Aorta (tissue), 5 donors: ENCODE measurements around the gene LETMD1. TPM values are rescaled to one million over a fixed set of nuclear protein-coding genes. Genes with fewer than 3 reads are reported as not detected.

Experiments
- ATAC-seq: fragments of 200-7000 bp; cut with Tn5 transposase; one replicate; pipeline ENCODE4 v1.9.1; 2022; ENCODE audit warnings: moderate library complexity; ENCODE audit not compliant: low FRiP score
- DNase-seq, 2 donors: peaks; one replicate each; pipeline ENCODE4 v3.0.0-alpha.2; 2020
- H3K27ac ChIP-seq, 2 donors: one replicate each; pipeline ENCODE4 v1.5.1; 2013; ENCODE audit warnings: low read length in 2 of 2, mild to moderate bottlenecking in 2 of 2, moderate library complexity in 2 of 2, control low read depth in 1 of 2, inconsistent platforms in 1 of 2, low read depth in 1 of 2
- H3K27me3 ChIP-seq, 2 donors: one replicate each; pipeline ENCODE4 v1.6.1; 2013; ENCODE audit warnings: control low read depth in 1 of 2, low read length in 1 of 2, mild to moderate bottlenecking in 1 of 2, moderate library complexity in 1 of 2; ENCODE audit not compliant: insufficient read depth in 2 of 2, control insufficient read depth in 1 of 2
- H3K36me3 ChIP-seq, 2 donors: one replicate each; pipeline ENCODE4 v1.6.1; 2013; ENCODE audit warnings: control low read depth in 1 of 2, low read length in 1 of 2, mild to moderate bottlenecking in 1 of 2; ENCODE audit not compliant: insufficient read depth in 2 of 2, control insufficient read depth in 1 of 2
- H3K4me1 ChIP-seq, 2 donors: one replicate each; pipeline ENCODE4 v1.6.1; 2013; ENCODE audit warnings: low read length in 2 of 2, control low read depth in 1 of 2, mild to moderate bottlenecking in 1 of 2, moderate library complexity in 1 of 2; ENCODE audit not compliant: insufficient read depth in 2 of 2, control insufficient read depth in 1 of 2
- H3K4me3 ChIP-seq, 2 donors: one replicate each; pipeline ENCODE4 v1.5.1; 2013; ENCODE audit warnings: low read length in 2 of 2, control low read depth in 1 of 2, mild to moderate bottlenecking in 1 of 2
- H3K9me3 ChIP-seq: one replicate; pipeline ENCODE4 v1.6.1; 2013; ENCODE audit warnings: mild to moderate bottlenecking, low read length; ENCODE audit not compliant: control insufficient read depth
- WGBS, 2 donors: extraction: QIAGEN DNeasy Blood & Tissue Kit; methylation state at CpG; one replicate each; pipeline ENCODE4 v1.1.7; 2013; 5-methylcytosine and 5-hydroxymethylcytosine counted together
- intact Hi-C, 2 donors: fragments of 100-400 bp; cut with DNase I; formaldehyde crosslinking; loops; one replicate each; pipeline versions ENCODE4 v1.14.2 to v1.15.0; 2022
- long read RNA-seq, 2 donors: library from polyadenylated mRNA; unstranded; transcript quantifications; one replicate each; pipeline ENCODE4 v2.0.0, GENCODE V29; 2020 to 2021
- polyA plus RNA-seq, 2 donors: library from polyadenylated mRNA; stranded (reverse); fragments of 200-250 nt; gene quantifications; one replicate each; pipeline ENCODE4 v1.2.3, GENCODE V29; 2013
- total RNA-seq, 2 donors: library from RNA; stranded (reverse); fragmentation: NEBNext Ultra II Directional; extraction: Animal tissue kit (Norgen Biotek cat#: 25700); gene quantifications; one replicate each; pipeline ENCODE4 v1.2.1, GENCODE V29; 2021
- donor health status: healthy with polysubstance abuse.
- donor health status: Bipolar disorder and iron deficiency.
- donor health status: DM: no; HTN: no; CAD: no.
- donor health status: DM: no; HTN: no; CAD: no.
- donor health status: DM: yes; HTN: yes; CAD: no.

LETMD1 gene, protein sequence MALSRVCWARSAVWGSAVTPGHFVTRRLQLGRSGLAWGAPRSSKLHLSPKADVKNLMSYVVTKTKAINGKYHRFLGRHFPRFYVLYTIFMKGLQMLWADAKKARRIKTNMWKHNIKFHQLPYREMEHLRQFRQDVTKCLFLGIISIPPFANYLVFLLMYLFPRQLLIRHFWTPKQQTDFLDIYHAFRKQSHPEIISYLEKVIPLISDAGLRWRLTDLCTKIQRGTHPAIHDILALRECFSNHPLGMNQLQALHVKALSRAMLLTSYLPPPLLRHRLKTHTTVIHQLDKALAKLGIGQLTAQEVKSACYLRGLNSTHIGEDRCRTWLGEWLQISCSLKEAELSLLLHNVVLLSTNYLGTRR
- total RNA-seq = 10 to 100 TPM; 32.6 to 62.3 TPM
- 10 to 100 TPM; 52.6 to 59.6 TPM for polyA plus RNA-seq
- long read RNA-seq, donor 1, transcript LETMD1-221 (5 exons, 1,480 nt) = minor isoform, 26 of 170 reads
- long read RNA-seq, donor 1, transcript LETMD1-201 (9 exons, 2,112 nt) = major isoform, 48 of 170 reads
- long read RNA-seq, donor 1, partial matches to known transcripts = 4 of 170 reads
- long read RNA-seq, donor 1, other reads (novel, unspliced or antisense) = 79 of 170 reads
- long read RNA-seq, donor 2, transcript LETMD1-201 (9 exons, 2,112 nt) = major isoform, 8 of 32 reads
- long read RNA-seq, donor 2, transcript LETMD1-221 (5 exons, 1,480 nt) = minor isoform, 5 of 32 reads
- long read RNA-seq, donor 2, partial matches to known transcripts = 1 of 32 reads
- long read RNA-seq, donor 2, other reads (novel, unspliced or antisense) = 10 of 32 reads

DNA sequence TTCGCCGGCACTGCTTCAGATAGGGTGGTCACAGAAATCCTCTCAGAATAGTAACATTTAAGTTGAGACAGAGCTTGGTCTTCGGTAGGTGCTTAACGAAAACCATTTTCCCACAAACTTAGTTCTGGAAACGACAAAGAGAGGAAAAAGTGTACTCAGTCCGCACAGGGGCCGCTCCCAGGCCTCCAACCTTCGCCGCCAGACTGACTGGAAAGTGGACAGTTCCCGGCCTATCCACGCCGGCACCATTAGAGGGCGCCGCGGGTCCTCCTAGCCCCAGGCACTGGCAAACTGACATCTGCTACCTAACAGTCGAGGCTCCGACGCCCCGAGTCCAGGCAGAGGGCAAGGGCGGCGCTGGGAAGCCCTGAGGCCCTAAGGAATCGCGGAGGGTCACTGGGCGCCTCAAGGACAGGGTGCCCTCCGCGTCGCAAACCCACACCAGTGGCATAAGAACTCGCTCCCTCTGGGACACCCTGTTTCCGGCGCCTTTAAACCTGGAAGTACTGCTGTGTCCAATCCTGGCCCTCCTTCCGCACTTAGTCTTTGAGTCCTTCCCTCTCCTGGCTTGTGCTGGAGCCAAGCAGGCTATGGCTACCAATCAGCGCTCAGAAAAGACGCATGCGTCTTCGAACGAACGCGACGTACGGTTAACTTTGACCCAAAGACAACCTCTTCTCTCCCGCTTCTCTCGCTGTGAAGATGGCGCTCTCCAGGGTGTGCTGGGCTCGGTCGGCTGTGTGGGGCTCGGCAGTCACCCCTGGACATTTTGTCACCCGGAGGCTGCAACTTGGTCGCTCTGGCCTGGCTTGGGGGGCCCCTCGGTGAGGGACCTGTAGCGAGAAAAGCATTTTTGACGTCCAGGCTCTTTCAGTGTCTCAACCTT, at the start of gene LETMD1:
Gene LETMD1, plus strand, starts transcription at position 673 of the 886 bp plus-strand sequence. Its CDS starts 30 bp downstream, at position 703.
- 3 to 4% methylated on average over 51 of the region's 51 CpGs for WGBS, 2 donors
- peaks cover 0 to 5% of the 10 kb centered on the region in 2 donors for H3K4me1 ChIP-seq
- ATAC-seq (peak; percentile 99), DNase-seq (peak; percentile 94 to 96)
- no peaks in the 10 kb centered on the region for H3K36me3 ChIP-seq
- H3K9me3 ChIP-seq = no peaks in the 10 kb centered on the region
- intact Hi-C loops = loop anchor here (1.0 to 10.0 kb wide), 3 partner anchors 22 to 297 kb away; partner anchors contain the start of genes CELA1 (in 1 of the 2), CSRNP2 (in 1 of the 2) and SLC11A2 (in 1 of the 2)
- H3K4me3 ChIP-seq = peak within 1 kb of the TSS; percentile 68 to 84
- H3K27ac ChIP-seq = peak within 1 kb of the TSS in 1 of 2 donors; percentile 97
- no peaks in the 10 kb centered on the region for H3K27me3 ChIP-seq

GRCh38 chr12:50999093-50999492, 49.0 kb upstream of the LETMD1 start:
- Histone ChIP-seq H3K4me3 (no peak overlapping the region), H3K4me1 (no peaks in the 10 kb centered on the region), H3K36me3 (peaks cover 7 to 14% of the 10 kb centered on the region in 2 donors), H3K9me3 (no peaks in the 10 kb centered on the region), H3K27me3 (no peaks in the 10 kb centered on the region), H3K27ac (no peak overlapping the region)
- 82 to 91% methylated on average over 4 of the region's 4 CpGs for WGBS, 2 donors
- DNase-seq = no peak
- intact Hi-C loops = no loop called here
- ATAC-seq = no peak

DNA sequence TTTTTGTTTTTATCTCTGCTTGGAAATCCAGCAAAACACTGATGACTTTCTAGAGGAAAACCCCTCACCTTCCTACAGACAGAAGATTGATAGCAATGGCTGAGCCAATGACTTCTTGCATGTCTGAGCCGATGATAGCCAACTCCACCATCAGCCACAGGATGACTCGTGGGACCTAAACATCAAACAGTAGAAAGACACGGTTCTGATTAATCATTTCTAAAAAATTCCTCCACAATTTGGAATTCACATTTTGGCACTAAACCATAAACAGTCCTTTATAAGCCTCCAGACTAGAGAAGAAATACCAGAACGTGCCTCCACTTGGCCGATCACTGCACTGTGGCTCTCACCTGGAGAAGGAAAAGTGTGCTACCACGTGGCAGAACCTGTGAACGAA, 47.9 kb upstream of the LETMD1 start:
- 79% methylated on average over 7 of the region's 7 CpGs for WGBS, 2 donors

DNA sequence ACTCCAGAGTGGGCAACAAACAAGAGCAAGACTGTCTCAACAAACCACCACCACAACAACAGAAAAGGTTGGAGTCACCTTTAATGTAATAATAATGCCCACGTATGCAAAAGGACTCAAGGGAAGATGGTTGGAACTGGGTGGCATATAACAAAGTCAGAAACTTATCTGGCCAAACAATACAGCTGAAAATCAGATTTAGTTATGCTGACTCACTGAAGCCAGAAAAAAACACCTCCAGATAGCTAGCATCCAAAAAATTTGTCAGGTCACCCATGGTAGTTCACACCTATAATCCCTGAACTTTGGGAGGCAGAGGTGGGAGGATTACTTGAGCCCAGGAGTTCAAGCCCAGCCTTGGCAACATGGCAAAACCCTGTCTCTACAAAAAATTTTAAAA, 46.3 kb upstream of the LETMD1 start:
- Histone ChIP-seq H3K36me3 (peaks cover 3 to 14% of the 10 kb centered on the region in 2 donors), H3K4me3 (no peak overlapping the region), H3K9me3 (no peaks in the 10 kb centered on the region), H3K27ac (no peak overlapping the region), H3K27me3 (no peaks in the 10 kb centered on the region), H3K4me1 (no peaks in the 10 kb centered on the region)
- 59 to 68% methylated on average over 1 of the region's 1 CpG for WGBS, 2 donors
- DNase-seq = no peak
- ATAC-seq = no peak
- intact Hi-C loops = no loop called here

More for the DNA sequence above, 47.9 kb upstream of the LETMD1 start:
- no peak for ATAC-seq
- Histone ChIP-seq H3K36me3 (peaks cover 7 to 19% of the 10 kb centered on the region in 2 donors), H3K4me1 (no peaks in the 10 kb centered on the region), H3K27ac (no peak overlapping the region), H3K4me3 (no peak overlapping the region), H3K9me3 (no peaks in the 10 kb centered on the region), H3K27me3 (no peaks in the 10 kb centered on the region)
- DNase-seq = no peak
- intact Hi-C loops = no loop called here

GRCh38 chr12:51004504-51004903, 43.6 kb upstream of the LETMD1 start:
- Histone ChIP-seq H3K4me1 (no peaks in the 10 kb centered on the region), H3K27ac (no peak overlapping the region), H3K9me3 (no peaks in the 10 kb centered on the region), H3K27me3 (no peaks in the 10 kb centered on the region), H3K4me3 (no peak overlapping the region), H3K36me3 (peaks cover 3 to 9% of the 10 kb centered on the region in 2 donors)
- intact Hi-C loops = no loop called here
- ATAC-seq = no peak
- no peak for DNase-seq
- 50 to 57% methylated on average over 6 of the region's 6 CpGs for WGBS, 2 donors

GRCh38 chr12:51005030-51005429, 43.1 kb upstream of the LETMD1 start:
- intact Hi-C loops = no loop called here
- Histone ChIP-seq H3K36me3 (peaks cover 3 to 9% of the 10 kb centered on the region in 2 donors), H3K27me3 (no peaks in the 10 kb centered on the region), H3K4me3 (no peak overlapping the region), H3K9me3 (no peaks in the 10 kb centered on the region), H3K27ac (no peak overlapping the region), H3K4me1 (no peaks in the 10 kb centered on the region)
- whole genome bisulfite sequencing, 2 donors = 96 to 97% methylated on average over 3 of the region's 3 CpGs
- no peak for ATAC-seq
- no peak for DNase-seq

GRCh38 chr12:51005671-51006070, 42.5 kb upstream of the LETMD1 start:
- no peak for ATAC-seq
- Histone ChIP-seq H3K4me3 (no peak overlapping the region), H3K27ac (no peak overlapping the region), H3K9me3 (no peaks in the 10 kb centered on the region), H3K4me1 (no peaks in the 10 kb centered on the region), H3K36me3 (peaks cover 0 to 5% of the 10 kb centered on the region in 2 donors), H3K27me3 (no peaks in the 10 kb centered on the region)
- intact Hi-C loops = no loop called here
- 86 to 89% methylated on average over 3 of the region's 3 CpGs for WGBS, 2 donors
- DNase-seq = no peak
